AG04450 (cell line): ENCODE measurements around the gene LTN1. TPM values are rescaled to one million over a fixed set of nuclear protein-coding genes. Genes with fewer than 3 reads are reported as not detected.

Experiments
- CTCF ChIA-PET: fragments of 300-600, 350-600 bp; formaldehyde crosslinking; extraction: SDS; loops from one replicate; lab custom pipeline; 2022; ENCODE audit warnings: antibody characterized with exemption, inconsistent platforms; lab: Charles Lee
- POLR2A ChIA-PET: fragments of 350-600 bp; formaldehyde crosslinking; extraction: SDS; loops from one replicate; lab custom pipeline; 2021; ENCODE audit warnings: antibody characterized with exemption, inconsistent platforms; lab: Yijun Ruan, JAX
- DNase-seq: peaks from one replicate; pipeline ENCODE4 v3.0.0-alpha.2; 2011; ENCODE audit warnings: low read depth, low spot score
- H3K27ac ChIP-seq: one replicate; pipeline ENCODE4 v1.5.1; 2012; ENCODE audit warnings: low read depth, low read length, control low read depth
- H3K27me3 ChIP-seq: one replicate; pipeline ENCODE4 v1.6.0; 2012; ENCODE audit warnings: low read length; ENCODE audit not compliant: control insufficient read depth, insufficient read depth
- H3K4me3 ChIP-seq: 2 replicates; pipeline ENCODE4 v1.5.1; 2011; ENCODE audit warnings: mild to moderate bottlenecking, low read depth, low read length, control low read depth
- H3K9me3 ChIP-seq: 2 replicates; pipeline ENCODE4 v1.5.1; 2012; ENCODE audit warnings: low read length; ENCODE audit not compliant: control insufficient read depth, insufficient read depth
- CTCF ChIP-seq: IDR thresholded peaks from 2 replicates; pipeline ENCODE4 v1.5.1; 2011; ENCODE audit warnings: low read depth, low read length, control low read depth, inconsistent platforms
- polyA plus RNA-seq: library from polyadenylated mRNA; depleted of rRNA; stranded (reverse); fragments of >200 nt; gene quantifications from 2 replicates; pipeline ENCODE4 v1.2.3, GENCODE V29; 2011; rRNA removed

The LTN1 gene
- polyA plus RNA-seq, 1 experiment = 14.4 TPM

- POLR2A ChIA-PET = no interaction called here
- Histone ChIP-seq H3K4me3 (no peak overlapping the region), H3K27me3 (peaks cover 2% of the 10 kb centered on the region), H3K9me3 (no peaks in the 10 kb centered on the region), H3K27ac (no peak overlapping the region)
- TF ChIP-seq CTCF = no peak
- CTCF ChIA-PET = no interaction called here
- DNase-seq = no peak
These were observed 110.3 kb downstream of the LTN1 start for GRCh38 chr21:28882345-28882744.

Other genes starting within 250 kb of the LTN1 start
- gene RWDD2B, start 26.5 kb upstream of the LTN1 start, polyA plus RNA-seq = 29.2 and 36.5 TPM in 2 replicates
- gene USP16, start 31.8 kb upstream of the LTN1 start, polyA plus RNA-seq = 22.7 and 35.6 TPM in 2 replicates
- 188 and 265 TPM in 2 replicates for gene CCT8, start 80.8 kb upstream of the LTN1 start, polyA plus RNA-seq
- gene MAP3K7CL, start 137.8 kb upstream of the LTN1 start, polyA plus RNA-seq = 11.0 and 11.1 TPM in 2 replicates